Tibial nerve (tissue), 4 donors: ENCODE results near the gene SLC8A2. TPM values are rescaled to one million over a fixed set of nuclear protein-coding genes. Genes with fewer than 3 reads are reported as not detected.

ENCODE experiments used
- total RNA-seq, 4 donors: library from RNA; depleted of rRNA; stranded (reverse); fragments of >200 nt; gene quantifications; one replicate each; pipeline ENCODE4 v1.1.0, GENCODE V29; 2016

Gene SLC8A2
- total RNA-seq, 4 donors from 2014 or later, result not detected

Other genes starting within 250 kb of the SLC8A2 start
- 10 to 100 TPM in 1 of 4 donors, 1 to 10 TPM in 3; 2.8 to 11.0 (median 6.3) TPM for gene BBC3, start 240.7 kb downstream of the SLC8A2 start, total RNA-seq
- 10 to 100 TPM; 23.8 to 39.0 (median 32.7) TPM for gene CCDC9, start 215.4 kb downstream of the SLC8A2 start, total RNA-seq
- gene INAFM1, start 197.0 kb downstream of the SLC8A2 start, total RNA-seq, result 10 to 100 TPM in 3 of 4 donors, 1 to 10 TPM in 1; 9.6 to 33.9 (median 25.4) TPM
- 10 to 100 TPM in 3 of 4 donors, 1 to 10 TPM in 1; 5.0 to 34.5 (median 12.7) TPM for gene C5AR1, start 162.0 kb downstream of the SLC8A2 start, total RNA-seq
- gene C5AR2, start 139.7 kb downstream of the SLC8A2 start, total RNA-seq, result 10 to 100 TPM in 1 of 4 donors, 1 to 10 TPM in 3; 1.5 to 11.0 (median 4.7) TPM
- gene DHX34, start 122.6 kb downstream of the SLC8A2 start, total RNA-seq, result 10 to 100 TPM; 12.4 to 43.8 (median 13.9) TPM
- gene MEIS3, start 52.4 kb downstream of the SLC8A2 start, total RNA-seq, result 10 to 100 TPM; 11.5 to 30.8 (median 16.8) TPM
- 10 to 100 TPM in 1 of 4 donors, 1 to 10 TPM in 3; 3.1 to 10.8 (median 8.2) TPM for gene KPTN, start 12.3 kb upstream of the SLC8A2 start, total RNA-seq
- 100 to 1,000 TPM; 130 to 152 (median 138) TPM for gene NAPA, start 43.2 kb upstream of the SLC8A2 start, total RNA-seq
- under 1 TPM in 3 of 4 donors, not detected in 1; under 0.01 to 0.90 (median 0.66) TPM for gene ZNF541, start 101.3 kb upstream of the SLC8A2 start, total RNA-seq
- gene BICRA, start 137.2 kb upstream of the SLC8A2 start, total RNA-seq, result 10 to 100 TPM in 2 of 4 donors, 1 to 10 TPM in 2; 6.1 to 23.1 (median 9.8) TPM
- gene EHD2, start 241.5 kb upstream of the SLC8A2 start, total RNA-seq, result 100 to 1,000 TPM; 128 to 196 (median 159) TPM